Epidermal melanocyte (primary cell): ENCODE measurements around the gene SLC16A12.
"Not testable (repeated sequence)": the region's sequence is repeated elsewhere in the genome, so short reads cannot be mapped to it uniquely, and the experiment has no call there.

Experiments
- DNase-seq: peaks from one replicate; pipeline ENCODE4 v3.0.0; 2011; ENCODE audit warnings: low spot score; ENCODE audit not compliant: insufficient read length

The SLC16A12 gene

GRCh38 chr10:89391907-89392756, 143.3 kb downstream of the SLC16A12 start, which contains the start of gene IFIT1:
TSS of gene IFIT1 (plus strand) at chr10:89392623. CDS start at chr10:89392713, 90 bp downstream.
- DNase-seq, result peak; percentile 71

DNA sequence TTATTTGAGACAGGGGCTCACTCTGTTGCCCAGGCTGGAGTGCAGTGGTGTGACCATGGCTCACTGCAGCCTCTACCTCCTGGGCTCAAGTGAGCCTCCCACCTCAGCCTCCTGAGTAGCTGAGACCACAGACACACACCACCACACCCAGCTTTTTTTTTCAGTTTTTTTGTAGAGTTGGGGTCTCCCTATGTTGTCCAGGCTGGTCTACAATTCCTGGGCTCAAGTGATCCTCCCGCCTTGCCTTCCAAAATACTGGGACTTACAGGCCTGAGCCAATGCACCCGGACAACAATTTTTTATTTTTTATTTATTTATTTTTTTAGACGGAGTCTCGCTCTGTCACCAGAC, 144.2 kb downstream of the SLC16A12 start:
- DNase-seq, result not testable (repeated sequence)

DNA sequence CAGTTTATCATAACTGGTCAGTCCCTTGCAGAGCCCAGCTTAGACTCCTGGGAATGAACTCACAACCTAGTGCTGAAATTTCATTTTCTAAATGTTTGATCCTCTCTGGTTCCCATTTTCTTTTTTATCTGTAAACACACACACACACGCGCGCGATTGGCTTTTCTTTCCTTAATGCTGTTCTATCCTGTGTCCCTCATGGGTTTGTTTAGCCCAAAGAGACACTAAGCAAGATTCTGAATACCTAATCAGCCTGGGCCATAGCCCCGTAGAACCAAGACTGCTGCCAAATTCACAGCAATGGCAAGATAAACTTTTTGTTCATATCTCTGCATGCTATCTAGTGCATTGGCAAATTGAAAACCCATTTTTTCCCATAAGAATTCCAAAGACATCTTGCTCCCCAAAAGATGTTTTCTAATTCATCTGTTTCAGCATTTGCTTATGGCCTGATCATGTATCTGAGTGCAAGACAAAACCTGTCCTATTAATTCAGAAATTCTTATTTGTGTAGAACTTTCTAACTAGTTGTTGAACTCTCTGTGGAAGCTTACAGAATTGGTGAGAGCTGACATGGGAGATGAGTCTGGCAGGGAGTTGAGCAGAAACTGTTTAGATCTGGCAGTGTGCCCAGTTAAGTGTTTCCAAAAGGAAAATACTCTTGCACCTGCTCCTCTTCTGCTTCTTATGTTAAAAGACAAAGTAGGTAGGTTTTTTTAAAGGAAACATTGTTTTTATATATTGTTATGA, 144.7 kb downstream of the SLC16A12 start:
- DNase-seq, result no peak

DNA sequence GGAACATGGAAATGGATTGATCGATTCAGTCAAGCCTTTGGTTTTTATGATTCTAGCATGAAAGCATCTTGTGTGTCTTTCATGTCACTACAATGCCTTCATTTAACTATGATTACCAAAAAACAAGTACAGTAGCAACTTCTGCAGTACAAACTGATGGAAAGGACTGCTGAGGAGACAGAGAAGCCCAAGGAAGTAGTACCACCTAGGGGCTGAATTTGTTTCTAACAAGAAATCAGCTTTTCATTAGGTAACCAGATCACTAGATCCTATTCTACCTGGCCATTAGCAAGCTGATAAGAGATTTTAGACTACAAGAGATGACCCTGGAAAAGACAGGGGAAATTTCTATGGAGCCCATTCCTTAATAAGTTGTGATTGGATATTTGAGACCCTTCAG, 146.1 kb downstream of the SLC16A12 start:
- DNase-seq, result no peak

- no peak for DNase-seq
Measured at GRCh38 chr10:89388806-89389205, 146.6 kb downstream of the SLC16A12 start.

DNA sequence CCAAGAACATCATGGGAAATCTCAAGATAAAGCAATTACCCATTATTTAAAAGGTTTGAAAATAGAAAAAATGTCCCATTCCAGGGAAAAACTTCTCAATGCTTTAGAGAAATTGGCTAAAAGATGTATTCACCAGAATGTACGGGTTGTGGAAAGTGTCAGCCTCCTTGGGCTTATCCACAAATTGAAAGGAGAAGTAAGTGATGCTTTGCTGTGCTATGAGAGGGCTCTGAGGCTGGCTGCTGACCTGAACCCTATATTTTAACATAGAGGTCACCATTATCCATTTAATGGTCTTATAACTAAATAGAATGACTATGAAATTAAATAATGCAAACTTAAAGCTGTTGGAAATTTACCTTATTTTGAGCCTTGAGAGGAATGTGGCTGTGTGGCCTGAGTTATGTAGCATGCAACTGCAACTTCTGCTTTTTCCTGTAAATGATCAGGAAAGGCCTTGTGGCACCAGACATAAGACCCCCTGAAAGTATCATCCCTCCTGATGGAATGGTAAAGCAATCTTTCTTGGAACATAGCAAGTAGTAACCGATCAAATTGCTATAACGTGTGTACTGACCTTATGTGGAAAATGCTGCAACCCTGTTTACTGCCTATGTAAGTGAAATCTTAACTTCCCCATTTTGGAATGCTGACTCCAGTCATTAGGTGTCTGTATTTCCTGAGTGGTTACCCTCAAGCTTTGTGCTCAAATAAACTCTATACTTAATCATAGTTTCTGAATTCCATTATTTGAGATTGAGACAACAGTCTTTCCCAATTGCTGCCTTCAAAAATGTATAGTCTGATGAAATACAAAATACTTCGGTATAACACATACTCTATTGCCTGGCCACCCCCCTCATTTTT, 150.7 kb downstream of the SLC16A12 start:
- no peak for DNase-seq

DNA sequence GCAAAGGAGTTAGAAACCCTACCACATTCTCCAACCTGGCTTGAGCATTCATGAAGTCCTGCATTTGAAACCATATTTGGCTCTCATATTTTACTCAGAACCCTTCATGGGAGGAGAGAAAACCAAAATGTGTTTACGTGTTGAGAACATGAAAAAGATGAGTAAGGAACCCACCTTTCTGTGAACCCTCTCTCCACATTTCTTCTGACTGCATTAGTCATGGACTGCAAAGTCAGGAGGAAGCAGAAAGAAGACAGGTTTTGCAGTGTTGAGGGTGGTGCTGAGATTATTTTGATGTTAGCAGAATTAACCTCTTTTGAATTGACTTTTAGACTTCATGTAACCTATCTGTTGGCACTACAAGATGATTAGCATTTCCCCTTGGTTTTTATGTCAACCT, 152.6 kb downstream of the SLC16A12 start:
- DNase-seq, result no peak
